Activated CD4-positive, alpha-beta T cell treated with anti-CD3 and anti-CD28 coated beads, Interleukin-2, amount 10 ng/mL, durations not matched to agents 7 days and 5 days (primary cell): ENCODE results near the gene NPR1. TPM values are rescaled to one million over a fixed set of nuclear protein-coding genes. Genes with fewer than 3 reads are reported as not detected.

Experiments
- CTCF ChIA-PET: fragments of 350-600 bp; sonication (Branson Sonifier 250); formaldehyde crosslinking; loops from one replicate; lab custom pipeline; 2021; ENCODE audit warnings: antibody characterized with exemption; lab: Charles Lee
- POLR2A ChIA-PET: fragments of 350-600 bp; sonication (Branson Sonifier 250); formaldehyde crosslinking; loops from one replicate; lab custom pipeline; 2021; ENCODE audit warnings: antibody characterized with exemption; lab: Charles Lee
- DNase-seq: peaks from one replicate; pipeline ENCODE4 v3.0.0-alpha.2; 2020
- H3K27ac Mint-ChIP-seq: one replicate; pipeline ENCODE4 v1.8.0; 2021; ENCODE audit warnings: mild to moderate bottlenecking, moderate library complexity, mixed read lengths
- H3K27me3 Mint-ChIP-seq: one replicate; pipeline ENCODE4 v1.8.0; 2021; ENCODE audit warnings: mixed read lengths
- H3K36me3 Mint-ChIP-seq: one replicate; pipeline ENCODE4 v1.8.0; 2021; ENCODE audit warnings: low read depth, mixed read lengths
- H3K4me1 Mint-ChIP-seq: one replicate; pipeline ENCODE4 v1.8.0; 2021; ENCODE audit warnings: mixed read lengths
- H3K4me3 Mint-ChIP-seq: one replicate; pipeline ENCODE4 v1.8.0; 2021; ENCODE audit warnings: mild to moderate bottlenecking, moderate library complexity, mixed read lengths
- H3K9me3 Mint-ChIP-seq: one replicate; pipeline ENCODE4 v1.8.0; 2021; ENCODE audit warnings: mixed read lengths
- total RNA-seq, 2 experiments: library from RNA; stranded (reverse); gene quantifications; one replicate each; pipeline ENCODE4 v1.2.3, GENCODE V29; 2021

NPR1 gene
- total RNA-seq, 2 experiments from 2014 or later: not detected

DNA sequence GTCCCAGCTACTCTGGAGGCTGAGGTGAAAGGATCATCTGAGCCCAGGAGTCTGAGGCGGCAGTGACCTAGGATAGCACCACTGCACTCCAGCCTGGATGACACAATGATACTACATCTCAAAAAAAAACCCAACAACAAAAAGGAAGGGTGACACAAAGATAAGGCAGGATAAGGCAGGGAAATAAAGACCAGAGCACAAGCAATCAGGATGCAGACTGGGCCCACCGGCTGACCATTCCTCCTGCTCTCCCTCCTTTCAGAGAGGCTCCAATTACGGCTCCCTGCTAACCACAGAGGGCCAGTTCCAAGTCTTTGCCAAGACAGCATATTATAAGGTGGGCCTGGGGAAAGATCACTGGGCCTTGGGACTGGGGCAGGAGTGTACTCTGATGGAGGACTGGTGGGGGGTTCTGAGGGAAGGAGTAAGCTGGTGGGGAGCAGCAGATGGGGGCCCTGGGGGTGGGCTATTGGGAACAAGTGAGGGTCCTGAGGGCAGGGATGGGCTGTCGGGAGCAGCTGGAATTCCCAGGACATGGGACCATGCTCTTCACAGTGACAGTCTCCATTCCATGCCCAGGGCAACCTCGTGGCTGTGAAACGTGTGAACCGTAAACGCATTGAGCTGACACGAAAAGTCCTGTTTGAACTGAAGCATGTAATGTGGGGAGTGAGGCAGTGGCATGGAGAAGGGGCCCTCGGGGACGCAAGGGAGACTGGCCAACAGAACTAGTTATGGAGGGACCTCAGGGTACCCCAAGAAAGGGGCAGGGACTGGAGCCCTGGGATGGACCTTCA lies 7.3 kb downstream of the NPR1 start:
- ChIA-PET CTCF (no interaction called here), POLR2A (no interaction called here)
- H3K4me1 Mint-ChIP-seq: no peaks in the 10 kb centered on the region
- no peak overlapping the region for H3K27ac Mint-ChIP-seq
- H3K36me3 Mint-ChIP-seq: no peaks in the 10 kb centered on the region
- no peak overlapping the region for H3K4me3 Mint-ChIP-seq
- no peak for DNase-seq
- no peaks in the 10 kb centered on the region for H3K9me3 Mint-ChIP-seq
- peaks cover 25% of the 10 kb centered on the region for H3K27me3 Mint-ChIP-seq

DNA sequence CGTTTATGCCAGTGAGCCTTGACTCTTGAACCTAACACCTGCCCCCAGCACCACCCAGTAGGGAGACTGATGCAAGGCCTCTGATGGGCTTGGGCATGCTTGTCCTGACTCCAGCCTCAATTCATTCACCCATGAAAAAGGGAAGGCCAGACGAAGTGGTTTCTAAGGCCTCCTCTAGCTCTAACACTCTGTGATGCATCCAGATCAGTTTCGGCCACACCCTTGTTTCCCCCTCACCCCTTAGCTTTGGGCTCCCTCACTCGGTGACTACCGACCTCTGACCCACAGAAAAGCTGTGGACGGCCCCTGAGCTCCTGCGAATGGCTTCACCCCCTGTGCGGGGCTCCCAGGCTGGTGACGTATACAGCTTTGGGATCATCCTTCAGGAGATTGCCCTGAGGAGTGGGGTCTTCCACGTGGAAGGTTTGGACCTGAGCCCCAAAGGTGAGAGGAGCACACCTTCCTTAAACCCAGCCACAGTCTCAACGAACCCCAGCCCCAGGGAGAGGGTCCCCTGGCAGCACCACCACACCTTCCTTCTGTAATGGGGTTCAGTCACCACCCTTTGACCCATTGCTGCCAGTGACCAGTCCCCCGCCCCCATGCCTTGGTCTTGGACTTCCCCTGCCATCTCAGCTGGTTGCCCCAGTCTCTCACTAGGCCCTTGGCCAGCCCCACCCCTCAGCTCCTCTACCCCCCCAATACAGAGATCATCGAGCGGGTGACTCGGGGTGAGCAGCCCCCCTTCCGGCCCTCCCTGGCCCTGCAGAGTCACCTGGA lies 9.0 kb downstream of the NPR1 start:
- H3K9me3 Mint-ChIP-seq: no peaks in the 10 kb centered on the region
- H3K4me1 Mint-ChIP-seq: no peaks in the 10 kb centered on the region
- H3K4me3 Mint-ChIP-seq: no peak overlapping the region
- ChIA-PET CTCF (interaction anchor here (0.6 to 1.0 kb wide), 2 partner anchors 70 to 280 kb away, joined by 3 to 4 read pairs; partner anchors contain the start of gene CREB3L4), POLR2A (no interaction called here)
- H3K27ac Mint-ChIP-seq: no peak overlapping the region
- H3K36me3 Mint-ChIP-seq: no peaks in the 10 kb centered on the region
- no peak for DNase-seq
- peaks cover 11% of the 10 kb centered on the region for H3K27me3 Mint-ChIP-seq

DNA sequence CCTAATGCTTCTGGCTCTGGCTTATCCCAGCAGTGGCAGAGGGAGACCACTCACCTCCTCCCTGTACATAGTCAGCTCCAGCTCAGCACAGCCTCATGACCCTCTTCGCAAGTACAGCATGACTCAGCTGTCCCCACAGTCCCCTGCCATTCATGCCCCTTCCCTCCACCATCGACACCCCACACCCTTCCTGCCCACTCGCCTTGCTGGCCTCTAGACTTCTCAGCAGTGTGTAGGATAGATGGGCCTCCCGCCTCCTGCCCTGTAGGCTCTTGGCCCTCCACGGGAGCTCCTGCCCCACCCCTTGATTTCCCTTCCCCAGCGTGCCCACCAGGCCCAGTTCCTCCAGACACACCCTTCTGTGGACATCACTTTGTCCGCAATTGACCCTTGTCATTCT lies 9.8 kb downstream of the NPR1 start:
- H3K36me3 Mint-ChIP-seq: no peaks in the 10 kb centered on the region
- DNase-seq: no peak
- no peak overlapping the region for H3K4me3 Mint-ChIP-seq
- no peaks in the 10 kb centered on the region for H3K4me1 Mint-ChIP-seq
- peak overlapping the region; percentile 58 for H3K27ac Mint-ChIP-seq
- POLR2A ChIA-PET: no interaction called here
- H3K9me3 Mint-ChIP-seq: no peaks in the 10 kb centered on the region
- CTCF ChIA-PET: no interaction called here
- peaks cover 11% of the 10 kb centered on the region for H3K27me3 Mint-ChIP-seq

DNA sequence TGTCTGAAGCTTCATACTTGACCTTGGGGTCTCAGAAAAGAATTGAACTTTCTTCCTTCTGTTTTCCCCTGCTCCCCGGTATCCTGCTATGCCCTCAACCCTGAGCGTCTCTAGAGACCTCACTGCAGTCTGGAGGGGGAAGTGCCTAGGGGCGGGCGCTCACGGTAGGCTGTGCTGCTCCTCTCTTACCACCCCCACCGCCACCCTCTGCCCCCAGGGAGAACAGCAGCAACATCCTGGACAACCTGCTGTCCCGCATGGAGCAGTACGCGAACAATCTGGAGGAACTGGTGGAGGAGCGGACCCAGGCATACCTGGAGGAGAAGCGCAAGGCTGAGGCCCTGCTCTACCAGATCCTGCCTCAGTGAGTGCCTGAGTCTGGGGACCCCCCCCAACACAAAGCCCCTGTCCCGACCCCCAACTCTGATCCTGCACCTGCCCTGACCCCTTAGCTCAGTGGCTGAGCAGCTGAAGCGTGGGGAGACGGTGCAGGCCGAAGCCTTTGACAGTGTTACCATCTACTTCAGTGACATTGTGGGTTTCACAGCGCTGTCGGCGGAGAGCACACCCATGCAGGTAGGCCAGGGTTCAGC lies 10.3 kb downstream of the NPR1 start:
- ChIA-PET CTCF (no interaction called here), POLR2A (no interaction called here)
- no peak for DNase-seq
- no peak overlapping the region for H3K27ac Mint-ChIP-seq
- H3K9me3 Mint-ChIP-seq: no peaks in the 10 kb centered on the region
- H3K4me3 Mint-ChIP-seq: no peak overlapping the region
- H3K4me1 Mint-ChIP-seq: no peaks in the 10 kb centered on the region
- H3K36me3 Mint-ChIP-seq: no peaks in the 10 kb centered on the region
- peaks cover 8% of the 10 kb centered on the region for H3K27me3 Mint-ChIP-seq

DNA sequence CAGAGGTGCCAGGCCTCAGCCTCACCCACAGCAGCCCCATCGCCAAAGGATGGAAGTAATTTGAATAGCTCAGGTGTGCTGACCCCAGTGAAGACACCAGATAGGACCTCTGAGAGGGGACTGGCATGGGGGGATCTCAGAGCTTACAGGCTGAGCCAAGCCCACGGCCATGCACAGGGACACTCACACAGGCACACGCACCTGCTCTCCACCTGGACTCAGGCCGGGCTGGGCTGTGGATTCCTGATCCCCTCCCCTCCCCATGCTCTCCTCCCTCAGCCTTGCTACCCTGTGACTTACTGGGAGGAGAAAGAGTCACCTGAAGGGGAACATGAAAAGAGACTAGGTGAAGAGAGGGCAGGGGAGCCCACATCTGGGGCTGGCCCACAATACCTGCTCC lies 15.0 kb downstream of the NPR1 start:
- H3K4me3 Mint-ChIP-seq: no peak overlapping the region
- no peaks in the 10 kb centered on the region for H3K9me3 Mint-ChIP-seq
- H3K4me1 Mint-ChIP-seq: peaks cover 3% of the 10 kb centered on the region
- ChIA-PET POLR2A (no interaction called here), CTCF (no interaction called here)
- no peaks in the 10 kb centered on the region for H3K36me3 Mint-ChIP-seq
- peaks cover 2% of the 10 kb centered on the region for H3K27me3 Mint-ChIP-seq
- H3K27ac Mint-ChIP-seq: no peak overlapping the region
- no peak for DNase-seq

DNA sequence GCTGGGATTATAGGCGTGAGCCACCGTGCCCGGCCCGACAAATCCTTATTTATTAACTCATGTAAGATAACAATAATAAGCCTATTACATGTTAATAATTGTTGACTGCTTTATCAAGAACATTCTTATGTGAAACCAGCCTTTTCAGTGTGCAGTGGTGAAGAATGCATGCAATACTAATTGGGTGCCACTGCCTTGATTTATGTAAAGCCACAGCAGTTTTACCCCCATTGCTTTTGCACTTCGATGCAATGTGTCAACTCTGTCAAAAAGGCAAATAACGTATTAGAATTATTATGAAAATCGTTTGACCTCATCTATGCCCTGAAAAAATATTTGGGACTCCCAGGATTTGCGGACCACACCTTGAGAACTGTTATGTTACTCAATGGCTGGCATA lies 18.3 kb downstream of the NPR1 start:
- POLR2A ChIA-PET: no interaction called here
- CTCF ChIA-PET: interaction anchor here (1.3 kb wide), 1 partner anchor 16 kb away, joined by 5 read pairs; no protein-coding TSS in a partner anchor
- DNase-seq: no peak

DNA sequence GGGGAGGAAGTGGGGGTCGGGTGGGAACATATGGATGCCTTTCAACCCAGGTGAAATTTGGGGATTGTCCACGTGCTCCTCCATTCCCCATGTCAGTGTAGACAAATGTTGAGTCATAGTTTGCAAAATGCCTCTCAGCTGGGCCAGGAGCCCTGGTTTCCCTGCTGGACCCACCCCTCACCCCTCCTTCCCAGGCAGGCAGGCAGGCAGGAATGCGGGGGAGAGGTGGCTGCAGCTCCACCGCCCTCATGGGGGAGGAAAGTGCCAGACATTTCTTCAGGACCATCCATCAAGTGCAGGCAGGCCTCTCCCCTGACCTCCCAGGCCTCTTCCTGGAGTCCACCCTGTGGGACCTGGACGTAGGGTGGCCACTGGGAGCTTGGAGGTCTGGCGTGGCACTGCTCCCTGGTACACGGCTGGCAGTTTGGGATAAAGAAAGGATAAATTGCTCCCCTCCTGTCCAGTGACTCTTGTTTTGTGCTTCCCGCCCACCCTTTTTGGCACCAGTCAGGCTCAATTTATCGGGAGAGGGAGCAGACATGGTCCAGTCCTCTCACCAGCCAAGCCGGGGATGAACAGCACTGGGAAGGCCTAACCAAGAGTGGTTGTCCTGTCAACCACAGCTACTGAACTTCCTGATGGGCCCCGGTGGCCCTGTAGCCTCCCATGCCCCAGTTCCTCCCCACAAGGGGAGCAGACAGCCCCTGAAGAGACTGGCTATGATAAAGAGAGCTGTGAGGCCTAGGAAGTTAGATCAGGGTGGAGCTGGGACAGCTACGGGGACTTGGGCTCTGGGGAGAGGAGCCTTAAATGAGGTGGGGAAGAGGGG lies 18.9 kb downstream of the NPR1 start:
- H3K27ac Mint-ChIP-seq: peak overlapping the region; percentile 60
- H3K4me3 Mint-ChIP-seq: no peak overlapping the region
- no peak for DNase-seq
- H3K36me3 Mint-ChIP-seq: no peaks in the 10 kb centered on the region
- peaks cover 3% of the 10 kb centered on the region for H3K4me1 Mint-ChIP-seq
- ChIA-PET CTCF (interaction anchor here (1.9 kb wide), 1 partner anchor 14 kb away, joined by 6 read pairs; no protein-coding TSS in a partner anchor), POLR2A (no interaction called here)
- H3K9me3 Mint-ChIP-seq: no peaks in the 10 kb centered on the region
- no peaks in the 10 kb centered on the region for H3K27me3 Mint-ChIP-seq

More for the DNA sequence above, 18.3 kb downstream of the NPR1 start:
- Mint-ChIP-seq H3K4me3 (no peak overlapping the region), H3K9me3 (no peaks in the 10 kb centered on the region), H3K27ac (no peak overlapping the region), H3K4me1 (peaks cover 3% of the 10 kb centered on the region), H3K36me3 (no peaks in the 10 kb centered on the region), H3K27me3 (no peaks in the 10 kb centered on the region)

DNA sequence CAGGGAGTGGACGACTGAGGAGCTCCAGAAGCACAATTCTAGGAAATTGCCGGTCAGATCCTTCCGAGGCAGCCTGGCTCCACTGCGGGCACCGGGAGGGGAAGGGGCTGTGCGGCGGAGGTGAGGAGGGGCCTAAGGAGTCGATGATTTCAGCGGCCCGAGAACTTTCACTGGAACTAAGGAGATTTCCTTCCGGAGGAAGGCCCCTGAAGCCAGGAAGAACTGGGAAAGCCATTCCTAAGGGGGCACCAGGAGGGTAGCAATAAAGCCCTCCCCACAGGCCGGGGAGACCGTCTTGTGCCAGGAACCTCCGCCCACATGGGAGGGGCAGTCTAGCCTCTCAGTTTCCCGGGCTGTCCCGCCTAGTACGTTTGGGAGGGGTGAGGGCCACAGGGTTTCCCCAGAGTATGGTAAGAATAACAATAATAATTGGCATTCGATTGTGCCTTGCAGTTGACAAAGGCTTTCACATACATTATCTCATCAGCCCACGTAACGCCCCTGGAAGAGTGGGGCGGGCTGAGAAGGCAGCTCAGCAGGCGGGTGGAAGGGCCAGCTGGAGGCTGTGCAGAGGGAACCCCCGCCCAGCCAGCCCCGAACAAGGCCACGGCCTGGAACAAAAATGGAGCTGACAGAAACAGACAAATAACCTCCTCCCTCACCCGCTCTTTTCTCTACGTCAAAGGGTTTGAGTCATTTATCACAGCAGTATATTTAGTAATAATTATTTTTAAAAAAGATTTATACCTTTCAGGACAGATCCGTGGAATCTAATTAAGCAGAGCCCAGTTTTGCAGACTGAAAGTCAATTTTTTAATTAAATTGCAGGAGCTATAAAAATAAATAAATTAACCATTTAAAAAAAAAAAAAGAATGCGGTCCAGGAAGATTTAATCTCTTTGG lies 19.8 kb downstream of the NPR1 start:
- Mint-ChIP-seq H3K4me3 (no peak overlapping the region), H3K27ac (peak overlapping the region; percentile 60), H3K9me3 (no peaks in the 10 kb centered on the region), H3K27me3 (no peaks in the 10 kb centered on the region), H3K4me1 (peaks cover 3% of the 10 kb centered on the region), H3K36me3 (no peaks in the 10 kb centered on the region)
- no peak for DNase-seq
- ChIA-PET CTCF (interaction anchor here (1.9 kb wide), 1 partner anchor 15 kb away, joined by 6 read pairs; no protein-coding TSS in a partner anchor), POLR2A (no interaction called here)

DNA sequence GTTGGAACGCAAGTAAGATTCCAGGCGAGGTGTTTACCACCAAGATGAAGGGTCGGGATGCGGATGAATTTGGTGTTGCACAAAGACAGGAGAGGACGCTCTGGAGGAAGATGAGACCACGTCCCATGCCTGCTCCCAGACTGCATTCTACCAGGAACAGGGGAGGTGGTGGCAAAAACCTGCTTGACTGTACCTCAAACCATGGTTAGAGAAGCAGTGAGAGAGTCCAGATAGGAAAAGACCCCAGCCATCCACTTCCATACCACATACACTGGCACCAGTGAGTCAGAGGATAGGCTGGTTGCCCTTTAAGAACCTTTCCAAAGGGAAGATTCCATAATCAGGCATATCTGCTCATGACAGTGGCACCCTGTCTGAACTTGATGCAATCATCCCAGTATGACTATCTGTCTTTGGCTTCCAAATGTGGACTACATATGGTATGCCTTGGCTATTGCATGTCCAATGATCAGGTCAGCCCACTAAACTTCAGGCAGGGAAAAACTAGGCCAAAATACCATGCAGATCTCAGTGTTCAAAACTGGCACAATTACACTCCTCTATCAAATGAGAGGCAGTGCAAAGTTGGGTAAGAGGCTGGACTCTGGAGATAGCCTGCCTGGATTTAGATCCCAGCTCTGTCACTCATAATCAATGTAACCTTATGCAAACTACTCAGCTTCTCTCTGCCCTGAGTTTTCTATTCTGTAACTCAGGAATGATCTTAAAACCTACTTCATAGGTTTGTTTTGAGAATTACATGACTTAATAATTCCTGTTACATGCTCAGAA lies 20.6 kb downstream of the NPR1 start:
- Mint-ChIP-seq H3K9me3 (no peaks in the 10 kb centered on the region), H3K27me3 (no peaks in the 10 kb centered on the region), H3K4me3 (no peak overlapping the region), H3K36me3 (no peaks in the 10 kb centered on the region), H3K27ac (no peak overlapping the region), H3K4me1 (peaks cover 3% of the 10 kb centered on the region)
- POLR2A ChIA-PET: no interaction called here
- CTCF ChIA-PET: interaction anchor here (1.9 kb wide), 1 partner anchor 16 kb away, joined by 6 read pairs; no protein-coding TSS in a partner anchor
- DNase-seq: no peak

DNA sequence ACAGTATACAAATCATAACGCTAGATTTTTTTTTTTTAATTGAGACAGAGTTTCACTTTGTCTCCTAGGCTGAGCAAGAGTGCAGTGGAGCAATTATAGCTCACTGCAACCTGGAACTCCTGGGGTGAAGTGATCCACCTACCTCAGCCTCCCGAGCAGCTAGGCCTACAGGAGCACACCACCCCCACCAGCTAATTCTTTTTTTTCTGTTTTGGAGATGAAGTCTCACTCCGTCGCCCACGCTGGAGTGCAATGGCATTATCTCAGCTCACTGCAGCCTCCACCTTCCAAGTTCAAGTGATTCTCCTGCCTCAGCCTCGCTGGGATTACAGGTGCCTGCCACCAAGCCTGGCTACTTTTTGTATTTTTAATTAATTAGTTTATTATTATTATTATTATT lies 21.3 kb downstream of the NPR1 start:
- CTCF ChIA-PET: no interaction called here
- H3K27me3 Mint-ChIP-seq: no peaks in the 10 kb centered on the region
- POLR2A ChIA-PET: no interaction called here
- peaks cover 3% of the 10 kb centered on the region for H3K4me1 Mint-ChIP-seq
- H3K27ac Mint-ChIP-seq: peak overlapping the region; percentile 41
- no peak overlapping the region for H3K4me3 Mint-ChIP-seq
- no peaks in the 10 kb centered on the region for H3K9me3 Mint-ChIP-seq
- no peaks in the 10 kb centered on the region for H3K36me3 Mint-ChIP-seq
- no peak for DNase-seq

DNA sequence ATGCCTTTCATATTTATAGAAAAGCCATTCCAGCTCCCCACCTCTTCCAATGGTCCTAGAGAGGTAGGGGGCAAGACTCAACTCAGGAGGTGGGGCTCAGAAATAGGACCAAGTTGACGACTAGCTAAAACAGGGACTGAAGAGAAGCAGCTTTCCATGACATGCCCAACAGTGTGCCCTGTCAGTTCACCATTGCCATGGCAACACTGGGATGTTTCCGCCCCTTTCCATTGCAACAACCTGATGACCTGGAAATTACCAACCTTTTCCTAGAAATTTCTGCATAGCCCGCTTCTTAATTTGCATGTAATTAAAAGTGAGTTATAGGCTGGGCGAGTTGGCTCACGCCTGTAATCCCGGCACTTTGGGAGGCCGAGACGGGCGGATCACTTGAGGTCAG lies 27.0 kb downstream of the NPR1 start:
- Mint-ChIP-seq H3K27me3 (no peaks in the 10 kb centered on the region), H3K36me3 (no peaks in the 10 kb centered on the region), H3K4me3 (no peak overlapping the region), H3K27ac (no peak overlapping the region), H3K9me3 (no peaks in the 10 kb centered on the region), H3K4me1 (no peaks in the 10 kb centered on the region)
- ChIA-PET POLR2A (no interaction called here), CTCF (no interaction called here)
- DNase-seq: no peak
